CD4-positive, alpha-beta T cell (primary cell): ENCODE data around the gene DZIP1. TPM values are rescaled to one million over a fixed set of nuclear protein-coding genes. Genes with fewer than 3 reads are reported as not detected.

Experiments used
- ATAC-seq: fragments of 200-7000 bp; cut with Tn5 transposase; one replicate; pipeline ENCODE4 v1.10.0; 2022; ENCODE audit warnings: mild to moderate bottlenecking; ENCODE audit not compliant: poor library complexity
- CTCF ChIA-PET: fragments of 350-600 bp; sonication (Branson Sonifier 250); formaldehyde crosslinking; loops from one replicate; lab custom pipeline; 2021; ENCODE audit warnings: antibody characterized with exemption, inconsistent platforms; lab: Charles Lee
- POLR2A ChIA-PET: fragments of 350-600 bp; sonication (Branson Sonifier 250); formaldehyde crosslinking; loops from one replicate; lab custom pipeline; 2021; ENCODE audit warnings: antibody characterized with exemption, inconsistent platforms; lab: Charles Lee
- DNase-seq, 14 experiments: peaks; one replicate each; pipeline ENCODE4 v3.0.0-alpha.2; 2013 to 2020; ENCODE audit warnings: mixed read lengths in 2 of 14
- H3K27ac ChIP-seq, 2 donors: one replicate each; pipeline versions ENCODE4 v1.5.1 to v1.7.0; 2013; ENCODE audit warnings: low read length in 2 of 2, low read depth in 1 of 2, mild to moderate bottlenecking in 1 of 2
- H3K27me3 ChIP-seq, 2 experiments: 1 replicate in 1 of 2; 2 replicates in 1 of 2; pipeline versions ENCODE4 v1.6.1 to v1.7.0; 2013; ENCODE audit warnings: low read length in 2 of 2, control low read depth in 1 of 2, mild to moderate bottlenecking in 1 of 2, moderate library complexity in 1 of 2; ENCODE audit not compliant: insufficient read depth in 2 of 2, control insufficient read depth in 1 of 2
- H3K36me3 ChIP-seq: one replicate; pipeline ENCODE4 v1.6.1; 2013; ENCODE audit warnings: low read length, control low read depth; ENCODE audit not compliant: insufficient read depth
- H3K4me1 ChIP-seq: one replicate; pipeline ENCODE4 v1.6.1; 2013; ENCODE audit warnings: low read length, control low read depth; ENCODE audit not compliant: insufficient read depth
- H3K4me3 ChIP-seq: one replicate; pipeline ENCODE4 v1.5.1; 2013; ENCODE audit warnings: mild to moderate bottlenecking, low read length, moderate library complexity
- H3K9me3 ChIP-seq, 2 experiments: 1 replicate in 1 of 2; 2 replicates in 1 of 2; pipeline versions ENCODE4 v1.6.1 to v1.7.0; 2013; ENCODE audit warnings: low read length in 2 of 2, mild to moderate bottlenecking in 2 of 2, control low read depth in 1 of 2, moderate library complexity in 1 of 2; ENCODE audit not compliant: control insufficient read depth in 1 of 2, insufficient read depth in 1 of 2
- H3K27ac Mint-ChIP-seq: one replicate; pipeline ENCODE4 v1.8.0; 2020; ENCODE audit warnings: mixed read lengths
- H3K27me3 Mint-ChIP-seq: one replicate; pipeline ENCODE4 v1.8.0; 2021; ENCODE audit warnings: mixed read lengths
- H3K36me3 Mint-ChIP-seq: one replicate; pipeline ENCODE4 v1.8.0; 2021; ENCODE audit warnings: low read depth, mixed read lengths
- H3K4me1 Mint-ChIP-seq: one replicate; pipeline ENCODE4 v1.8.0; 2021; ENCODE audit warnings: low read depth, mixed read lengths
- H3K4me3 Mint-ChIP-seq: one replicate; pipeline ENCODE4 v1.8.0; 2020; ENCODE audit warnings: mild to moderate bottlenecking, mixed read lengths
- H3K9me3 Mint-ChIP-seq: one replicate; pipeline ENCODE4 v1.8.0; 2020; ENCODE audit warnings: mixed read lengths
- intact Hi-C, 2 experiments: fragments of 100-400 bp; cut with DNase I in 1 of 2; cut with micrococcal nuclease in 1 of 2; formaldehyde crosslinking; loops; one replicate each; pipeline versions ENCODE4 v1.15.1 to v1.9.0; 2023 to 2025; cut with DNase I, micrococcal nuclease
- total RNA-seq, 174 experiments: library from RNA in 2 of 174; stranded (reverse) in 2 of 174; gene quantifications; one replicate each; pipeline ENCODE4 v1.2.3 and lab custom pipeline; 2021 to 2026
- TF ChIP-seq, protein P1 (sequence below): fragments of 200-600 bp; IDR thresholded peaks from one replicate; pipeline ENCODE4 v1.8.0; 2022; ENCODE audit warnings: antibody characterized with exemption, mild to moderate bottlenecking

Gene DZIP1
- total RNA-seq, 2 experiments from 2014 or later = not detected

GRCh38 chr13:95642999-95643398 is 1.5 kb downstream of the DZIP1 start:
- H3K27me3 ChIP-seq = peaks cover 24 to 41% of the 10 kb centered on the region in 2 experiments
- intact Hi-C loops = no loop called here
- Mint-ChIP-seq H3K9me3 (no peaks in the 10 kb centered on the region), H3K36me3 (no peaks in the 10 kb centered on the region), H3K4me3 (no peak overlapping the region), H3K4me1 (peaks cover 5% of the 10 kb centered on the region), H3K27me3 (peaks cover 53% of the 10 kb centered on the region), H3K27ac (no peak overlapping the region)
- no peak overlapping the region for H3K27ac ChIP-seq
- H3K4me3 ChIP-seq = no peak overlapping the region
- no peak for ATAC-seq
- peaks cover 13% of the 10 kb centered on the region for H3K4me1 ChIP-seq
- CTCF ChIA-PET = no interaction called here
- no peaks in the 10 kb centered on the region for H3K36me3 ChIP-seq
- TF ChIP-seq, protein P1, sequence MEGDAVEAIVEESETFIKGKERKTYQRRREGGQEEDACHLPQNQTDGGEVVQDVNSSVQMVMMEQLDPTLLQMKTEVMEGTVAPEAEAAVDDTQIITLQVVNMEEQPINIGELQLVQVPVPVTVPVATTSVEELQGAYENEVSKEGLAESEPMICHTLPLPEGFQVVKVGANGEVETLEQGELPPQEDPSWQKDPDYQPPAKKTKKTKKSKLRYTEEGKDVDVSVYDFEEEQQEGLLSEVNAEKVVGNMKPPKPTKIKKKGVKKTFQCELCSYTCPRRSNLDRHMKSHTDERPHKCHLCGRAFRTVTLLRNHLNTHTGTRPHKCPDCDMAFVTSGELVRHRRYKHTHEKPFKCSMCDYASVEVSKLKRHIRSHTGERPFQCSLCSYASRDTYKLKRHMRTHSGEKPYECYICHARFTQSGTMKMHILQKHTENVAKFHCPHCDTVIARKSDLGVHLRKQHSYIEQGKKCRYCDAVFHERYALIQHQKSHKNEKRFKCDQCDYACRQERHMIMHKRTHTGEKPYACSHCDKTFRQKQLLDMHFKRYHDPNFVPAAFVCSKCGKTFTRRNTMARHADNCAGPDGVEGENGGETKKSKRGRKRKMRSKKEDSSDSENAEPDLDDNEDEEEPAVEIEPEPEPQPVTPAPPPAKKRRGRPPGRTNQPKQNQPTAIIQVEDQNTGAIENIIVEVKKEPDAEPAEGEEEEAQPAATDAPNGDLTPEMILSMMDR = no peak
- POLR2A ChIA-PET = no interaction called here
- peaks cover 0 to 9% of the 10 kb centered on the region in 2 experiments for H3K9me3 ChIP-seq
- DNase-seq = no peak

DNA sequence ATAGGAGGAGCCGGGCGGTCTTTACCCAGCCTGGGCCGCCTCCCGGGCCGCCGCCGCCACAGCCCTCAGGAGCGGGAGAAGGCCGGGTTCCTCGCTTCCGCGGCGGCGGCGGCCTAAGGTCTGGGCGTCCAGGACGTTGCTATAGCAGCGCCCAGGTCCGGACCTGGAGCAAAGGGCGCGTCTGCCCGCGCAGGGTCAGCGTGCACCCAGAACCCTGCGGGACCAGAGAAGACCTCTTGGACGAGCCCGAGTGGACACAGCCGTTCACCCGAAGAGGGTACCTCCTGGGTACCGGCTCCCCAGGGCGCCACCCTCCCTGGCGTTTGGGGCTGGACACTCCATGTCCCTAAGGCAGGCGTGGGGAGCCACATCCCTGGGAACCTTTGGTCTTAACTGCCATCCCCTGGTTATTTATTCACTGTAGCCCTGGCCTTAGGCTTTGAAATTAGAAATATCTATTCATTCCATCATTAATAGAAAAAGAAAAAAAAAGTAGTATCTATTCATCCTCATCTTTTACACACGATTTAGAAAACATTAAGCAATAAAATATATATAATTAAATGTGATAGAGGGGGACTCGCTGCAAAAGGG is 2.4 kb downstream of the DZIP1 start:
- no peaks in the 10 kb centered on the region for H3K9me3 Mint-ChIP-seq
- intact Hi-C loops = no loop called here
- ATAC-seq = no peak
- peaks cover 9% of the 10 kb centered on the region for H3K4me1 Mint-ChIP-seq
- no peak overlapping the region for H3K27ac Mint-ChIP-seq
- H3K27ac ChIP-seq = no peak overlapping the region
- H3K27me3 Mint-ChIP-seq = peaks cover 54% of the 10 kb centered on the region
- no peak overlapping the region for H3K4me3 ChIP-seq
- H3K36me3 Mint-ChIP-seq = no peaks in the 10 kb centered on the region
- peaks cover 13% of the 10 kb centered on the region for H3K4me1 ChIP-seq
- H3K27me3 ChIP-seq = peaks cover 24 to 41% of the 10 kb centered on the region in 2 experiments
- no peak overlapping the region for H3K4me3 Mint-ChIP-seq
- POLR2A ChIA-PET = interaction anchor here (0.8 kb wide), 1 partner anchor 19 kb away, joined by 3 read pairs; no protein-coding TSS in a partner anchor
- no peak for DNase-seq
- H3K36me3 ChIP-seq = no peaks in the 10 kb centered on the region
- TF ChIP-seq, protein P1 = no peak
- CTCF ChIA-PET = no interaction called here
- H3K9me3 ChIP-seq = peaks cover 0 to 9% of the 10 kb centered on the region in 2 experiments

DNA sequence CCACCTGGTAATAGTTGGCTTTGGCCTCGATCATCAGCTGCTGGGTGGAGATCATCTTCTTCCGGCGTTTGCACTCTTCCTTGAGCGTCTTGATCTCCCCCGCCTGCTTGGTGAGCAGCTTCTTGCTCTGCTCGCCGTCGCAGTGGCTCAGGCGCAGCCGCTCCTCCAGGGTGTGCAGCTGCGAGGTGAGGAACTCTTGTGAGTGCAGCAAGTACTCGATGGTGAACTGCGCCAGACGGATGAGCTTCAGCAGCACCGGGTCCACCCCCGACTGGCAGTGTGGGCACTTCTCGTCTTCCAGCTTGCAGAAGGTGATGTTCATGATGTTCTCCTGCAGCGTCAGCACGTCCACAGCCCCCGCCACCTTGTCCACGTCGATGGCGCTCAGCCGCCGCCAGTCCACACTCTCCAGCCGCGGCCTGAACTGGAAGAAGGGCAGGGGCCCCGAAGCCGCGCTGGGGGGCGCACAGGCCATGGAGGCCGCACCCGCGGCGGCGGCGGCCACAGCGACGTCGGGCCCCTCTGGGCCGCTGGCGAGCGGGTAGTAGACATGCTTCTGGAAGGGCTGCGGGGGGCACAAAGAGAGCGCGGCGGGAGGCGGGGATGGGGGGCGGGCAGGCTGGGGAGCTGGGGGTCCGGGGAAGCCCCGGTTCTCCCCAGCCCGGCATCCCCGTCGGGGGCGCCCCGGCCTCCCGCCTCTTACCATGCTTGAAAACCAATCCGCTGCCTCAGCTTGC is 3.0 kb downstream of the DZIP1 start:
- Histone ChIP-seq H3K4me3 (no peak overlapping the region), H3K9me3 (peaks cover 0 to 9% of the 10 kb centered on the region in 2 experiments), H3K36me3 (no peaks in the 10 kb centered on the region), H3K27me3 (peaks cover 24 to 41% of the 10 kb centered on the region in 2 experiments), H3K4me1 (peaks cover 13% of the 10 kb centered on the region), H3K27ac (no peak overlapping the region)
- Mint-ChIP-seq H3K27ac (no peak overlapping the region), H3K4me1 (peaks cover 15% of the 10 kb centered on the region), H3K36me3 (no peaks in the 10 kb centered on the region), H3K9me3 (no peaks in the 10 kb centered on the region), H3K4me3 (no peak overlapping the region), H3K27me3 (peaks cover 55% of the 10 kb centered on the region)
- DNase-seq (no peak), ATAC-seq (no peak)
- intact Hi-C loops = no loop called here
- TF ChIP-seq, protein P1 = no peak
- ChIA-PET POLR2A (interaction anchor here (0.8 kb wide), 1 partner anchor 19 kb away, joined by 3 read pairs; no protein-coding TSS in a partner anchor), CTCF (no interaction called here)
